ENCODE measurements around the gene TNFAIP3.

TNFAIP3 gene

GRCh38 chr6:137901454-137901853 lies 34.4 kb downstream of the TNFAIP3 start:
- DNase-seq, result no peak

- no peak for DNase-seq
Measured at GRCh38 chr6:137902699-137903098, 35.6 kb downstream of the TNFAIP3 start.

- DNase-seq, result no peak
Measured at GRCh38 chr6:137903274-137903932, 36.3 kb downstream of the TNFAIP3 start.

DNA sequence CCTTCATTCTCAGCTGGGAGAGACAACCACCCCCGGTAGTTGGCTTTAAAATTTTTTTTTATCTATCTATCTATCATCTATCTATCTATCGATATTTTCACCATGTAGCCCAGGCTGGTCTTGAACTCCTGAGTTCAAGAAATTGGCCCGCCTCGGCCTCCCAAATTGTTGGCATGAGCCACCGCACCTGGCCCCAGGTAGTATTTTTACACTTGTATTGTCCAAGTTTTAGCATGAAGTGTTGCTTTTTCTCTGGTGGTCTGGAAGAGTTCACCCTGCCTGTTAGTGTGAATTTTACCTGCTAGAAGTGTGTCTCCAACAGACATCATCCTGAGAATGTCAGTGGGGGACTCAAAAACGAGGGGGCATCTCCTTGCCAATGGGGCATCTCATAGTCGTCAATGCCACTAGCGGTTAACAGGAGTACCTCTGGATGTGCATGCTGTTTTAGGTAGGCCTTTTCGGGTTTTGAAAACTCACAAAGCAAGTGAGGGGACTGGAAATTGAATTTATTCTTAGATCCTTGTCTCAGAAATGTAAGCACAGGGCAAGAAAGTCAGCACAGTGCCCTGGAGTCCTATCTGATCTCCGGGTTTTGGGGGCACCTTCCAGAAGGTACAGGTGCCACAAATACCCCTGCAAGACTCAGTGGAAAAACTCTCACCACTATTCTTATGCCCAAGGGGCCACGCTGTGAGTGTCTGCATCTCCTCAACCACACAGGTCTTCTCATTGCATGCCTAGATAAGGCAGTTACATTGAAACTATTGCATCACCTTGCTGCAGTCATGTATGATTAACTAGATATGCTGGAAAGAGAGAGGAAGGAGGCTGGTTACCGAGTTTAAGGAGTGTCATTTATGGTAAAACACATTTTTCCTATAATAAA lies 37.1 kb downstream of the TNFAIP3 start:
- no peak for DNase-seq

DNA sequence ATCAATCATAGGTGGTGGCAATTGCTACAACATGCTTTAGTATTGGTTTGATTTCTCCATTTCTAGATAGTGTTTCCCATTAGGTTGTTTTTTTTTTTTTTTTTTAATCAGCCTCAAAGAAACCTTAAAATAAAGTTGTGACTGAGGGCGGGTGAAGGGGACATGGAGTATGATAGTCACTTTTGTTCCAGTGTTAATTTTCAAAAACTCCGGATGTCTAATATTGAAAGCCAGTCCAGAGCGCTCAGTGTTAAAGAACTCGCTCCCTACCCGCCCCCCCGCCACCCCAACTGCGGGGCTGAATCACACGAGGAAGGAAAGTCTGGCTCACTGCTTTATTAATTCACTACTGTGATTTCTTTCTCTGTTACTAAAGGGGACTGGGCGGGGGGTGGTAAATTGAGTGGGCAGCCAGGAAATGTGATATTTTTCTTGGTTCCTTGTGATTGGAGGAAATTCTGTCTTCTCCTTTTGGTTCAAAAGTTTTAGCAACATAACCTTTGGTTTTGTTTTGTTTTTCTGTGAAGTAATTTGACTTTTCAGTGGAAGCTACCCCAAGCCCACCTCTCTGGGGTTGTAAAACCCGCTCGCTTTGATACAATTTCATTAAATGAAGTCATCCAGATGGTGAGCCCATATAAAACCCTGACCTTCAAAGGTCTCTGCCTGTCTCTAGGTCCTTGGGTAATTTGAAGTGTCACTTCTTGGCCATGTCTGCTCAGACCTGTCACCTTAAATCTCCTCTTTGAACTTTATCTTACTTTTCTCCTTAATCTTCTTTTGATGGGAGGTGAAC lies 38.0 kb downstream of the TNFAIP3 start:
- DNase-seq, result no peak

- DNase-seq, result no peak
Measured at GRCh38 chr6:137906020-137906472, 39.0 kb downstream of the TNFAIP3 start.

GRCh38 chr6:137907170-137907569 lies 40.1 kb downstream of the TNFAIP3 start:
- DNase-seq, result no peak

DNA sequence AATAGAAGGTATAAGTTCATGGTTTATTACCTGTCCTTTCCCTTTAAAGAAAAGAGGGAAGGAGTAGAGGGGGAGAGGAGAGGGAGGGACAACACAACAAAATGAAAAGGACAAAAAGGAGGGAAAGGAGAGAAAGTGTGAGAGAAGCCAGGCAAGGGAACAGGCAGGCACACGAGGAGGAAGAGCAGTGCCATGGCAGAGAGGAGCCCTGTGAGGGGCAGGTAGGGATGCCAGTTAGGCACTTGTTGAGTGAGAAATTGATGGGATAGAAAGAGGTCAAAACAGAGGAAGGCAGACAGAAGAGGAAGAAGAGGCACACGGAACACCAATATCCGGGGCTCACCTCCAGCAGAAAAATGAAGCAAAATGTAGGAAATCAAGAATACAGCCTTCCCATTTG lies 42.5 kb downstream of the TNFAIP3 start:
- no peak for DNase-seq

- peak in 1 of 56 donors; percentile 1 for DNase-seq
Measured at GRCh38 chr6:137910424-137910834, 43.4 kb downstream of the TNFAIP3 start.

- DNase-seq, result no peak
Measured at GRCh38 chr6:137910843-137911456, 43.9 kb downstream of the TNFAIP3 start.

GRCh38 chr6:137911675-137912191 lies 44.7 kb downstream of the TNFAIP3 start:
- no peak for DNase-seq

GRCh38 chr6:137912813-137913212 lies 45.8 kb downstream of the TNFAIP3 start:
- DNase-seq, result no peak

- no peak for DNase-seq
Measured at GRCh38 chr6:137913434-137913833, 46.4 kb downstream of the TNFAIP3 start.

DNA sequence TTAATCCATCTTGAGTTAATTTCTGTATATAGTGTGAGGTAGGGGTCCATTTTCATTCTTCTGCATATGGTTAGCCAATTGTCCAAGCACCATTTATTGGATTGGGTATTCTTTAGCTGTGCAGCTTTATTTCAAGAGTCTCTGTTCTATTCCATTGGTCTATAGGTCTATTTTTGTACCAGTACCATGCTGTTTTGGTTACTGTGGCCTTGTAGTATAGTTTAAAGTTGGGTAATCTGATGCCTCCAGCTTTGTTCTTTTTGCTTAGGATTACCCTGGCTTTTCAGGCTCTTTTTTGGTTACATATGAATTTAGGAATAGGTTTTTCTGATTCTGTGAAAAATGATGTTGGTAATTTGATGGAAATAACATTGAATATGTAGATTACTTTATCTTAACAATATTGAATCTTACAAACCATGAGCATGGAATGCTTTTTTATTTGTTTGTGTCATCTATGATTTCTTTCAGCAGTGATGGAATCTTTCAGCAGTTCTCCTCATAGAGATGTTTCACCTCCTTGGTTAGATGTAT lies 47.0 kb downstream of the TNFAIP3 start:
- no peak for DNase-seq

DNA sequence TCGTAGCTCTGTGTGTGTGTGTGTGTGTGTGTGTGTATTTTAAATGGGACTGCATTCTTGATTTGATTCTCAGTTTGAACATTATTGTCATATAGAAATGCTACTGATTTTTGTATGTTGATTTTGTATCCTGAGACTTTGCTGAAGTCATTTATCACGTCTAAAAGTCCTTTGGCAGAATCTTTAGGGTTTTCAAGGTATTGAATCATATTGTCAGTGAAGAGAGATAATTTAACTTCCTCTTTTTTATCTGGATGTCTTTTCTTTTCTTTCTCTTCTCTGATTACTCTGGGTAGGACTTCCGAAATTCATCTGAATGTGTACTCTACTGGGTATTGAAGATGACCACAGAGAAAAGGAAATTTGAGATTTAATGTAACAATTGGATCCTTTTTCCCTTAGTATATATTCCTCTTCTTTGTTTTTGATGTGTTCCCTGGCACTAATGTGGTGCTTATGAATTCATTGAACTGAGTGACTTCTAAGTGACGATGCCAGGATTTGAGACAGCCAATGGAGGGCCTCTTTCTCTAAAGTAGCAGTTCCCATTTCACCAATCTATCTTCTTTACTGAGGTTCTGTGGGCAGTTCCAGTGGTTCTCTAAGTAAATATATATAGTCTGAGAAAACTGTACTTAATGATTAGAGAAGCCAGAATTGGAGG lies 47.6 kb downstream of the TNFAIP3 start:
- no peak for DNase-seq

GRCh38 chr6:137915790-137916189 lies 48.7 kb downstream of the TNFAIP3 start:
- no peak for DNase-seq

DNA sequence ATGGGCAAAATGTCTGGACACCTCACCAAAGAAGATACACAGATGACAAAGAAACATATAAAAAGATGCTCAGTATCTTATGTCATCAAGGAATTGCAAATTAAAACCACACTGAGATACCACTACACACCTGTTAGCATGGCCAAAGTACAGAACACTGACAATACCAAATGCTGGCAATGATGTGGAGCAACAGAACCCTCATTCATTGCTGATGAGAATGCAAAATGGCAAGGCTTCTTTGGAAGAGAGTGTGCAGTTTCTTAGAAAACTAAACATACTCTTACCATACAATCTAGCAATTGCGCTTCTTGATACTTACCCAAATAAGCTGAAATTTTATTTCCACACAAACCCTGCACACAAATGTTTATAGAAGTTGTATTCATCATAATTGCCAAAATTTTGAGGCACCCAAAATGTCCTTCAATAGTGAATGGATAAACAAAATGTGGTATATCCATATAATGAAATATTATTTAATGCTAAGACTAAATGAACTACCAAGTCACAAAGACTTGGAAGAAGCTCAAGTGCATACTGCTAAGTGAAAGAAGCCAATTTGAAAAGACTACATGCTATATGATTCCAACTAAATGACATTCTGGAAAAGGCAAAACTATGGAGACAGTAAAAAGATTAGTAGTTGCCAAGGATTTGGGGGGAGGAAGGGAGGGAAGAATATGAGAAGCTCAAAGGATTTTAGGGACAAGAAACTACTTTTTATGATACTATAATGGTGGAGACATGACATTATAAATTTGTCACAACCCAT lies 50.7 kb downstream of the TNFAIP3 start:
- DNase-seq, result no peak

GRCh38 chr6:137919502-137919823 lies 52.4 kb downstream of the TNFAIP3 start:
- no peak for DNase-seq

All from amygdala (tissue), 56 donors.